Measurements from ENCODE around the gene FSCN2.

- TF ChIP-seq CTCF (IDR thresholded peaks at IDR 0.05): no peak
- TF ChIP-seq POLR2A (IDR thresholded peaks at IDR 0.05): no peak
These were observed 22.1 kb downstream of the FSCN2 start for GRCh38 chr17:81550285-81550684.
